GM18519 (cell line): ENCODE data around the gene UBA7.
"Not testable (repeated sequence)": the region's sequence is repeated elsewhere in the genome, so short reads cannot be mapped to it uniquely, and the experiment has no call there.

Experiments used
- ATAC-seq: cut with Tn5 transposase; IDR thresholded peaks from one replicate; pipeline ENCODE4 v1.9.1; 2021; ENCODE audit warnings: mild to moderate bottlenecking, moderate library complexity; ENCODE audit not compliant: unreplicated experiment, low FRiP score

UBA7 gene

DNA sequence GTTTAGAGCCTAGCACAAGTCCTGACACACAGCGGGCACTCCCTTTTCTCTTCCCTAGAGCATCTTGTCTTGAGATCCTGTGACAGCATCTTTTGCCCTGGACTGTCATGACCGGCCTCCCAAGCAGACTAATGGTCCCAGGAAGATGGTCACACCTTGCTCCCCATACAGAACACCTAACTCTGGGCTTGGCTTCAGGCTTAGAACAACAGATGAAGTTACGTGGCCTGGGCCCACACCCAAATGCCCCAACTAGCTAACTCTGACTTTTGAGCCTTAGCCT lies 26.6 kb downstream of the UBA7 start:
- ATAC-seq: no peak

DNA sequence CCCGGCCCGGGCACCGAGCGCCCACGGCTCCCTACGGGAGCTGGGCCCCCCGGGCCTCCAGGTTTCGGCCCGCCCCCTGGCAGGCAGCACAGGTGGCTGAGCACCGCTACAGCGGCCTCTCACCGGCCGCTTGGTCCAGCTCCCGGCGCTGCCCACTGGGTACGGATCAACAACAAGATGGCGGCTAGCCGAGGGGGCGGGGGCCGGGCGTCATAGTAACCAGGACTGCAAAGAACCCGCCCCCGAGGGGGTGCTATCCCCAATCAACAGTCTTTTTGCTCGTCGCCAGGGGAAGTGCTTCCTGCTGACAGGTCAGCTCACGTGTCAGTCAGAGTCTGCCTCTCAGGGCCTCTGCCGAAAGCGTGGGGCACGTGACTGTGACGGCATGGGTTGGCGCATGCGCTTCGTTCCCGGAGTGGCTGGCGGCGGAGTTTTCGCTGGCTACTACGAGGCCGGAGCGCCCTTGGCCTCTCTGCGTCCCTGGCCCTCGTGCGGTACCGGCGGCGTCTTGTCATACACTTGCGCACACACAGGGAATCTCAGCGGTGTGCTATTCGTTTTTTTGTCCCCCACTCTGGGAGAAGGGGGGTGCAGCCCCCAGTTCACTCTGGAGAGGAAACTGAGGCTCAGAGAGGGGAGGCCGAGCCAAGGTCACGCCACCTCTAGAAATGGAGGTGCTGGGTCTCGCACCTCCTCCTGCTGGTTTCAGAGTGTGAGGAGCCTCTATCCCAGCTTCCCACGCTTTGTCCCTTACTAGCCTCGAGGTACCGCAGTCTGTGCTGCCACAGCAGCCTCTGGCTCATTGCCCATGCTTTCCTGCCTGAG lies 27.2 kb downstream of the UBA7 start, which contains the start of gene IP6K1:
TSS of gene IP6K1 (minus strand) at position 186 of the 825 bp plus-strand sequence. CDS start 38,502 bp downstream, outside the sequence.
- peak; percentile 95 for ATAC-seq

DNA sequence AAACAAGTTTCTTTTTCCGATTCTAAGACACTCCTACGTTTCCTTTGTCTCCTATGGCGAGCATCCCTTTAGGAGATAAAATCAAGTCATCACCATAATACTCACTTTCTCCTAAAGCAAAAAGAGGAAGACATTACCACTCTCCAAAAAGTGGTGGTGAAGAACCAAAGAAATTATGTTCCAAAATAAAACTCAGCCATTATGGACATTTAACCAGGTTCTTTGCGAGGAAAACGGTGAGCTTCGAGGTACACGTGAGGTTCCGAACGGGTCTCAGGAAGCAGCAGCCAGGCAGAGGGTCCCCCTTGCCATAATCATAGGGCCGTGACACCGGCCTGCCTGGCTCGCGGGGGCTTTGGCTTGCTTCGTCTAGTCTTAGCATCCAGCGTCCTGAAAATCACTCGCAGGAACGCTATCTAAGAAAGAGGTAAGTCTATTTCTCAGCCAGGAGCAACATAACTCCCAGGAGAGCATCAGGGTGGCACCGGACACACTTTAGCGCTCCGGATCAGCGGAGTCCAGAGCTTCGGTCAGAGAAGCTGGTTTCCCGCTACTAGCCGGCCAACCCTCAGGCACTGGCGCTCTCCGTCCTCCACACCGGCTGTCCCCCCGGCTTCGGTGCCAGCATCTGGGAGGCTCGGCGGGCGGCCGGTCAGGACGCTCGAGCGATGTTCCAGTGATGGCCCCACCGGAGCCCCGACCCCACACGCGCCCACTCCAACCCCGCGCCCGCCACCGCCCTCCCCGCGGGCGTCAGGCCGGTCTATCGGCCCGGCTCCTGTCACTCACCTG lies 28.0 kb downstream of the UBA7 start:
- ATAC-seq: peak; percentile 28

DNA sequence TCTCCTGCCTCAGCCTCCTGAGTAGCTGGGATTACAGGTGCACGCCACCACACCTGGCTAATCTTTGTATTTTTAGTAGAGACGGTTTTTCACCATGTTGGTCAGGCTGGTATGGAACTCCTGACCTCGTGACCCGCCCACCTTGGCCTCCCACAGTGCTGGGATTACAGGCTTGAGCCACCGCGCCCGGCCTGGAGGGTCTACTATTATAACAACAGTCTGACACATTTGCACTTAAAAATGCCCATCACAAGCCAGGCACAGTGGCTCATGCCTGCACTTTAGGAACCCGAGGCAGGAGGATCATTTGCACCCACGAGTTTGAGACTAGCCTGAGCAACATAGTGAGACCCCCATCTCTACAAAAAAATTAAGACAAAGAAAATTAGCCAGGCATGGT lies 31.5 kb downstream of the UBA7 start:
- ATAC-seq: not testable (repeated sequence)

DNA sequence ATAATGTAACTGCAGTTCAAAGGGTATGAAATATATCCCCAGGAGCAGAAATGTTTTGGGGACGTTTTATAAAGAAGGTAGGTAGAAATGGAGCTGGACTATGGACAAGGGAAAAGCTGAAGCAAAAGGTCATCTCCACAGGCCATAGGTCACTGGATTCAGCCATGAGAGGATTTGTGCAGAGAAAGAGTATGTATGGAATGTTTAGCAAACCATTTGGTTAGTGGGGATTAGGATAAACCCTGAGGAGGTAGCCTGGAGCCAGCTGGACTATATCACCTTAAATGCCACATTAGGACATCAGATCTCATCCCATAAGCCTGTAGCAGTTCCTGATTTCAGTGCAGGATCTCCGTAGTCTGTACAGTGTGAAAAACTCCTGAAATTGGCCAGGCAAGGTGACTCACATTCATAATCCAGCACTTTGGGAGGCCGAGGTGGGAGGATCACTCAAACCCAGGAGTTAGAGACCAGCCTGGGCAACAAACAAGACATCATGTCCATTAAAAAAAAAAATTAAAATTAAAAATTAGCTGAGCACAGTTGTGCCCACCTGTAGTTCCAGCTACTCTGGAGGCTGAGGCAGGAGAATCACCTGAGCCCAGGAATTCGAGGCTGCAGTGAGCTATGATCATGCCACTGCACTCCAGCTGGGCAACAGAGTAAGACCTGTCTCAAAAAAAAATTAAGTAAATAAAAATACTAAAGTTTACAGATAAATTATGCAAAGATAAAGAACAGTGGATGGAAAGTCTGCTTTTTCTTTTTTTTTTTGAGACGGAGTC lies 32.1 kb downstream of the UBA7 start:
- ATAC-seq: no peak

DNA sequence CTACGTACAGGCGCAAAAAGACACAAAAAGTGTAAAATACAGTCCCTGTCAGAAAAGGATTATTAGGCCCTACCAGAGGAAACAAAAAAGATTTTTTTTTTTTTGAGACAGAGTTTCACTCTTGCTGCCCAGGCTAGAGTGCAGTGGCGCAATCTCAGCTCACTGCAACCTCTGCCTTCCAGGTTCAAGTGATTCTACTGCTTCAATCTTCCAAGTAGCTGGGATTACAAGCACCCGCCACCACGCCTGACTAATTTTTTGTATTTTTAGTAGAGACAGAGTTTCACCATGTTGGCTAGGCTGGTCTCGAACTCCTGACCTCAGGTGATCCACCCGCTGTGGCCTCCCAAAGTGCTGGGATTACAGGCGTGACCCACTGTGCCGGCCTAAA lies 32.8 kb downstream of the UBA7 start:
- not testable (repeated sequence) for ATAC-seq

DNA sequence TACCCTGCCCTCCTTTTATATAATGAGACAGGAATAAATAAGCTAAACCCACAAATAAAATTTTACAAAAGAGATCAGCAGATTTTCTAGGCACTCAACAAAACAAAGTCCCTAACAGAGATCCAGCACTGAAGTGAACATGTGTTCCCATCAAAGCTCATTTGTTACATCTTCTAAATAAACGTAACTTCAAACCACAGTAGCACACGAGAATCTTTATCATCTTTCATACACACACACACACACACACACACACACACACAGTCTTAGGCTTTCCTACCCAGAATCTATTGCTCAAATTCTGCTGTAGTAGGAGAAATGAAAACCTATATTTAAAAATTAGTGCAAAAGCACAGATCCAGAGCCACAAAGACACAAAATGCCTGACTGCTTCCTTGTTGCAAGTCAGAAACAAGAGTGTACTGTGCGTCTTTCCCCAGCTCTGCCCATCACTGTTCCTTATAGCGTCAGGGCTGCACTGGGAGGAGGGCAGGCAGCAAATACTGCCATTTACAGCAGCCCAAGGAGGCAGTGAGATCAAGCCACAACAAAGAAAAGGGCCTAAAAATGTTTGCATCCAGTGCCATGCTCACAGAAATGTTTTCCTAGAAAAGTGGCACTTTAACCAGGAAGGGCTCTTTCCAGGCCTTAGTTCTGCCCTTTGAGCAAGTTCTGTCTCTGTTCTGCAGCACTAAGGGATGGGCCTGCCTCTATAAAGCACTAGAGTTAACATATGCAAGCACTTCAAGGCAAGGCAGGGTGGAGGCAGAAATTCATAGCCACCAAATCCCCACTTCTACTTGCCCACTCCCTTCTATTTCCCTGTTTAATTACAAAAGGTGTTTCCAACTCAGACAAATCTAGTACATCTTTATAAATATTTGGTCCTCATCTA lies 33.4 kb downstream of the UBA7 start:
- ATAC-seq: no peak

DNA sequence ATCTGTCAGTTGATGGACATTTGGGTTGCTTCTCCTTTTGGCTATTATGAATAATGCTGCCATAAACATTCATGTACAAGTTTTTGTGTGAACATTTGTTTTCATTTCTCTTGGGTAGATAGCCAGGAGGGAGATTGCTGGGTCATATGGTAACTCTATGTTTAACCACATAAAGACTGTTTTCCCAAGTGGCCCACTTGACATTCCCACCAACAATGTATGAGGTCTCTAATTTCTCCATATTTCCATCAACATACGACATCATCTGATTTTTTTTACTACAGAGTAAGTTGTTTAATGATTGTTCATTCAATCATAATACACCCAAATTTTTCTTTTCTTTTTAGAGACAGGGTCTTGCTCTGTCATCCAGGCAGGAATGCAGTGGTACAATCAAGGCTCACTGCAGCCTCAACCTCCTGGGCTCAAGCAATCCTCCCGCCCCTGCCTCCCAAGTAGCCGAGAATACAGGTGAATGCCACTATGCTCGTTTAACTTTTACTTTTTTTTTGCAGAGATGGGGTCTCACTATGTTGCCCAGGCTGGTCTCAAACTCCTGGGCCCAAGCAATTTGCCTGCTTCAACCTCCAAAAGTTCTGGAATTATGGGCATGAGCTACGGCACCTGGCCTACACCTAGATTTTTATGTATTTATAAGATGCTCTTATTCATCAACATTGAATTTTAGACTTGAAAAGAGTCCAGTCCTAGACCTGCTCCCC lies 34.2 kb downstream of the UBA7 start:
- no peak for ATAC-seq

DNA sequence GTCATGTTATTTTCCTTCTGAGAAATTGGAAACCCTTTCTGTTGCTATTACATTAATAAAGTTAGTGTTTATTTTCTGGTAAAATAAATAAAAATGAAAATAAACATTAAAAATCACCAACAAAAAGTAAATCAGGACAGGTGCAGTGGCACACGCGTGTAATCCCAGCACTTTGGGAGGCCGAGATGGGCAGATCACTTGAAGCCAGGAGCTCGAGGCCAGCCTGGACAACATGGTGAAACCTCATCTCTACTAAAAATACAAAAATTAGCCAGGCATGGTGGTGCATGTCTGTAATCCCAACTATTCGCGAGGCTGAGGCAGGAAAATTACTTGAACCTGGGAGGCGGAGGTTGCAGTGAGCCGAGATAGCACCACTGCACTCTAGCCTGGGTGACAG lies 37.7 kb downstream of the UBA7 start:
- not testable (repeated sequence) for ATAC-seq

DNA sequence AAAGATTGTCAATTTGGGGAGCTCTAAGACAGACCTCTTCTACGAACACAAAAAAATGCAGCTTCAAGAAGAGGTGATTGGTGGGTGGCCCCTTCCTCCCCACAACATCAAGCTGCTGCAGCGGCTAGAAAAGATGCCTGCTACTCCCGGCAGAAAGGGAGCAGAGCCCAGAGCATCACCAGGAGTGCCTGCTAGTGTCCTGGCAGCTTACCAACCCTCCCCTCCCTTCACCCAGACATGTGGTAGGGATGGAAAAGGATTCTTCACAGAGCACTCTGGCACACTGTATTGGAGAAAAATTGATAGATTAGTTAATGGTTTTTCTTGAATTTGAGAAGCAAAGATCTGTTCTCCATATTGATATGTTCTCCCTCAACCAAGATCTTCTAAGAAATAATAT lies 38.2 kb downstream of the UBA7 start:
- ATAC-seq: no peak

DNA sequence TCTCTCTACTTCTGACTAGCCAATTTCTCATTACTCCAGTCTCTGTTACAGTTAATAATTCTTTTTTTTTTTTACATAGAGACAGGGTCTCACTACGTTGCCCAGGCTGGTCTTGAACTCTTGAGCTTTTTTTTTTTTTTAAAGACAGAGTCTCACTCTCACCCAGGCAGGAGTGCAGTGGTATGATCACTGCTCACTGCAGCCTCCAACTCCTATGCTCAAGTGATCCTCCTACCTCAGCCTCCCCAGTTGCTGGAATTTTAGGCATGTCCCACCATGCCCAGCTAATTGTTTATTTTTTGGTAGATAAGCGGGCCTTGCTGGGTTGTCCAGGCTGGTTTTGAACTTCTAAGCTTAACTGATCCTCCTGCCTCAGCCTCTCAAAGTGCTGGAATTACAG lies 41.0 kb downstream of the UBA7 start:
- no peak for ATAC-seq

DNA sequence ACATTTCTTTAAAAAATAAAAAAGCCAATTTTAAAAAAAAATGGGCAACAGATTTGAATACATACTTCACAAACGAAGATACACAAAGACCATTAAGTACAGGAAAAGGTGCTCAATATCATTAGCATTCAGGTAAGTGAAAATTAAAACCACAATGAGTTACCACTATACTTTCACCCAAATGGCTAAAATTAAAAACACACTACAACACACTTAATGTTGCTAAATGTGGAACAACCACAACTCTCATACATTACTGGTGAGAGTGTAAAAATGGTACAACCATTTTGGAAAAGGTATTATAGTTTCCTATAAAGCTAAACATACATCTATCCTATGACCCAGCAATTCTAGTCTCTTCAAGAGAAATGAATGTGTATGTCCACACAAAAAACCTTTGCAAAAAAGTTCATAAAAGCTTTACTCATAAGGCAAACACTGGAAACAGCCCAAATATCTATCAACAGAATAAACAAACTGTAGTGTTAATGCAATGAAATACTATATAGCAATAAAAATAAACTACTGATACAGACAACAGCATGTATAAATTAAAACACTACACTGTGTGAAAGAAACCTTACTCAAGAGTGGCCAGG lies 42.3 kb downstream of the UBA7 start:
- no peak for ATAC-seq

DNA sequence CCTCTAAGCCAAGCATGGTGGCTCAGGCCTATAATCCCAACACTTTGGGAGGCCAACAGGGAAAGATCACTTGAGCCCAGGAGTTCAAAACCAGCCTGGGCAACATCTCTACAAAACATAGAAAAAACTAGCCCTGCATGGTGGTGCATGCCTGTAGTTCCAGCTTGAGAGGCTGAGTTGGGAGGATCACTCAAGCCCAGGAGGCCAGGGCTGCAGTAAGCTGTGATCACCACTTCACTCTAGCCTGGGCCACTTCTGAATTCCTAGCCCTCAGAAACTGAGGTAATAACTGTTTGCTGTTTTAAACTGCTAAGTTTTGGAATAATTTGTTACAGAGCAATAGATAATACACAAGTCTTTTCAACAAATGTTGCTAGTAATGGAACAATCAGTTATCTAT lies 43.8 kb downstream of the UBA7 start:
- ATAC-seq: no peak

DNA sequence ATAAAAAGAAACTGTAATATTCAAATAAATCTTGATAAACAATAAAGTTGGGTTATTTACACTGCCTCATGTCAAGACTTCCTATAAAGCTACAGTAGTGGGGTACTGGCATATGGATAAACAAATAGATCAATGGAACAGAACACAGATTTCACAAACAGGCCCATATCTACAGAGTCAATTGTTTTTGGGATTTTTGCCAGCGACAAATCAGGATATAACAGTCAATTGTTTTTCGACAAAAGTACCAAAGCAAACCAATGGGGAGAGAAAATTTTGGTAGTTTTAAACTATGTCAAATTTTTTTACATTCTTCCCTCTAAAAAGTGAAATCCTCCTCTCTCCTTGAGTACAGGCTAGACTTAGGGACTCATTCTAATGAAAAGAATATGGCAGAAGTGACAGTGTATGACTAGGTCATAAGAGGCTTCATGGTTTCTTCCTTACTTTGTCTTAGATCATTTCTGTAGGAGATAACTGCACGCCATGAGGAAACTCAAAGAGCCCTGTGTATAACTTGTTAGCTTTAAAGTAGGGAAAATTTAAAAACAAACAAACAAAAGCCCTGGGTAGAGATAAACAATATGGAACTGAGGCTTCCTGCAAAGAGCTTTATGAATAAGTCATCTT lies 44.4 kb downstream of the UBA7 start:
- no peak for ATAC-seq

DNA sequence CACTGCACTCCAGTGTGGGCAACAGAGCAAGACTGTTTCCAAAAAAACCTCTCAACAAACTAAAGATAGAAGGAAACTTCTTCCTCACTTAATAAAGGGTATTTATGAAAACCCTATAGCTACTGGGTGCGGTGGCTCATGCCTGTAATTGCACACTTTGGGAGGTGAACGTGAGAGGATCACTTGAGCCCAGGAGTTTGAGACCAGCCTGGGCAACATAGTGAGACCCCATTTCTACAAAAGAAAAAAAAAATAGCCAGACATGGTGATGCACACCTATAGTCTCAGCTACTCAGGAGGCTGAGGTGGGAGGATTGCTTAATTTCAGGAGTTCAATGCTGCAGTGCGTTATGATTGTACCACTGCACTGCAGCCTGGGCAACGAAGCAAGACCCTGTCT lies 49.8 kb downstream of the UBA7 start:
- no peak for ATAC-seq

DNA sequence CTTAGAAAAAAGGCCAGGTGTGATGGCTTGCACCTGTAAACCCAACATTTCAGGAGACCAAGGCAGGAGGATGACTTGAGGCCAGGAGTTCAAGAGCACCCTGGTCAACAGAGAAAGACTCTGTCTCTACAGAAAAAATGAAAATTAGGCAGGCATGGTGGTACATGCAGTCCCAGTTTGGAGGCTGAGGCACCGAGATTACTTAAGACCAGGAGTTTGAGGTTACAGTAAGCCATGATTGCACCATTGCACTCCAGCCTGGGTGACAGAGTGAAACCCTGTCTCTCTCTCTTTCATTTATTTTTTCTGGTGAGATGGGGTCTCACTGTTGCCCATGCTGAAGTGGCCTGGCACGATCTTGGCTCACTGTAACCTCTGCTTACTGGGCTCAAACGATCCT lies 52.1 kb downstream of the UBA7 start:
- ATAC-seq: no peak

DNA sequence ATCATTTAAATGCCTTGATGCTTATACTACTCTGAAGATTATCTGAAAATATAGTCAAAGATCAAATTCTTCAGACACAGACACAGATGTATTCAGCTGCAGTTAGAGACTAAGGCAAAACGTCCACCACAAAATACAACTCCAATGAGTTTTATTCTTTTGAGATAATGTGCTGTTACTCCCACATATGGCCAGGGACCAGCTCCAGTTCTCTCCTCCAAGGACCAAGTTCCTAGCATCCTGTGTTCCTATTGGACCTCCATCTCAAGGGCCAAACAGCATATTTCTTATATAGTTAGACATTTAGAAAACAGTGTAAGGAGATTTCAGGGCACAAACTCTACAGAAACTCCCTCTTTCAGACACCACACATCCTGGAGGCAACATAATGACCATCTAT lies 54.5 kb downstream of the UBA7 start:
- no peak for ATAC-seq

DNA sequence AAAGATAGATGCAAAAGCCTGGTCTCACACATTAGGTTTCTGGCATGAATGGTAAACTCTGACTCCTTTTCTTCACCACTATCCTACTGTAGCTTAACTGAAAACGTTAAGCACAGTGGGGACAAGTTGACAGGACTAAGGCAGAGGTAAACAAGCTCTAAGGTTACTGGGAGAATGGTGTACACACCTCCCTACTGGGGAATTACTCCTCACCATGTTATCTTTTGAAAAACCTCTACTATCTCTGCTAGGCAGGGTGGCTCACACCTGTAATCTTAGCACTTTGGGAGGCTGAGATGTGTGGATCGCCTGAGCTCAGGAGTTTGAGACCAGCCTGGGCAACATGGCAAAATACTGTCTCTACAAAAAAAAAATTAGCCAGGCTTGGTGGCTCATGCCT lies 56.6 kb downstream of the UBA7 start:
- no peak for ATAC-seq

DNA sequence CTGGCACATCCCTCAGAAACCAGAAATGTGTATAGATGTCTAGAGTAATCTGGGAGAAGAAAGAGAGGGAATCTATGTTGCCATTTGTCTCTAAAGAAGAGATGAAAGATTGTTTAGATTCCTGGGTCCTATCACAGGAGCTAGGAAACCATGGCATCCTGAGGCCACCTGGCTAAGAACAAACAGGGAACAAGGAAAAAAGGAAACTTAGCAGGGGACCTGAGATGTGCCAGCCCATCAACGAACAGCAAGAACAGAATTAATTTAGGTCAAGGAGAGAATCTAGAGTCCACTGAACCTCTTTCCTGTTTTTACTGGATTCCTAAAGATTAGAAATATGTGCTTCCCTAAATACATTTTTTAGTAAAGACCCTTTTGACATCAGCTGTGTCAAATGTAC lies 57.7 kb downstream of the UBA7 start:
- ATAC-seq: no peak
